HG03565 (cell line): ENCODE results near the gene ELOVL5.

ENCODE experiments used
- ATAC-seq: cut with Tn5 transposase; IDR thresholded peaks from one replicate; pipeline ENCODE4 v1.9.1; 2021; ENCODE audit warnings: mild to moderate bottlenecking, moderate library complexity; ENCODE audit not compliant: unreplicated experiment

ELOVL5 gene

DNA sequence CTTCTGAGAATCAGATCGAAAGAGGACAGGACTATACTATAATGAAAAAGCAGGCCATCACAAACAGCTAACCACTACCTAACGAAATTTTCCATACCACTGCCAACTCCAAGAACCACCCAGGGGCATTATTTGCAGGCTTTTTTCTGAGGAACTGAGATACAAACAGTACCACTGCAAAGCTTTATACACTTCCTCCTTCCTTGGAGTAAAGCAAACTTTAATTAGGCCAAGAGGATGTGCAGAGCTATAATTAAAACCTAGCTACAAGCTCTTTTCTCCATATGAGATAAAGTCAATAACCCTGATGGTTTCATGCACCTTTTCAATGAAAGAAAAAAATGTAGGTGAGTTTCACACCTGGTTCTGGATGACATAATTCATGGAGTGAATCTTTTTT, 68.5 kb downstream of the ELOVL5 start:
- no peak for ATAC-seq

DNA sequence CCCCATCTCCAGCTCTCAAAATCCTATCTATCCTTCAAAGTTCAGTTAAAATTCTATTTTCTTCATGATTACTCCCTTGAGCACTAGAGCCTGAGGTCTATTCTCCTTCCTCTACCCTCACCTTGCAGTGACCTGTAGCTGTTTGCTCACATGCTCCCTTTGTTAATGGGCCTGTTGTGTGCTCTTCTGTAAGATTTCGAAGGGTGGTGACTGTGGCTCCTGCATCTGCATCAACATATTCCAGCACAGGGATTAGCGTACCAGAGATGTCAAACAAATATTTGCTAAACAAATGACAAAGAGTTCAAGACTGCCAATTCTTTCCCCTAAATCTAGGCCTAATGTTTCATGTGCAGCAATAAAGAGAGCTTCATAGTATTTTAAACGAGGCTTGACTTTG, 69.5 kb downstream of the ELOVL5 start:
- ATAC-seq: no peak

DNA sequence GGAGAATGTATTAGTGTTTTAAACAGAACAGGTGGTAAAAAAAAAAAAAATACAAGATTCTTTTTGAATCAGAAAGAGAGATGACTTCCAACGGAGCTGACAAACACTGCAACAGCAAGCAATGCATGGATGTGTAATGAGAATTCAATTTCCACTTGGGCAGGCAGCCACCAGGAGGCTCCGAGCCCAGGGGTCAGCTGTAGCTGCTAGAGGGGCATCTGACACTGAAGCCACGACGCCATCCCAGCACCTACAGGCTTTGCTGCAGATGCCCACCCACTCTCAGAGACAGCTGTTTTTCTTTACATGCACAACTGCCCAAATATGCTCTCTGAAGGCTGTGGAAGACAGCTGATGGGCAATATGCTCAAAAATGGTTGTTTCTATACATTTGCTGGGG, 75.4 kb downstream of the ELOVL5 start:
- ATAC-seq: no peak

DNA sequence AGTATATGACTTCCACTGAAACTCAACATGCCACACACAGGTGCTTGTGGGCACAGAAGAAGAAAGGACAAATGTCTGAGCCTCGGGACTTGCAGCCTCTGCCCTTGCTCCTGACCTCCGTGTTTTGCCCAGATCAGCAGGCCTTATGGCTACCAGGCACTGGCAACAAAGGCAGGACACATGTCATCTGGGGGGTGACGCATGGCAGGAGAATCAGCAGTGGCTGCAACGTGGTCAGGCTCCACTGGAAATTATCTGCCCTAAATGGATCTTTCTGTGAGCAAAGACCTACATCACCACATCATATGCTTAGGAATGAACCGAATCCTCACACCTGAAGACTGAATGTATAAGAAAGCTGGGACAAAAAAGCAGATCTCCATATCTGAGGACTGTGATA, 78.9 kb downstream of the ELOVL5 start:
- ATAC-seq: no peak

DNA sequence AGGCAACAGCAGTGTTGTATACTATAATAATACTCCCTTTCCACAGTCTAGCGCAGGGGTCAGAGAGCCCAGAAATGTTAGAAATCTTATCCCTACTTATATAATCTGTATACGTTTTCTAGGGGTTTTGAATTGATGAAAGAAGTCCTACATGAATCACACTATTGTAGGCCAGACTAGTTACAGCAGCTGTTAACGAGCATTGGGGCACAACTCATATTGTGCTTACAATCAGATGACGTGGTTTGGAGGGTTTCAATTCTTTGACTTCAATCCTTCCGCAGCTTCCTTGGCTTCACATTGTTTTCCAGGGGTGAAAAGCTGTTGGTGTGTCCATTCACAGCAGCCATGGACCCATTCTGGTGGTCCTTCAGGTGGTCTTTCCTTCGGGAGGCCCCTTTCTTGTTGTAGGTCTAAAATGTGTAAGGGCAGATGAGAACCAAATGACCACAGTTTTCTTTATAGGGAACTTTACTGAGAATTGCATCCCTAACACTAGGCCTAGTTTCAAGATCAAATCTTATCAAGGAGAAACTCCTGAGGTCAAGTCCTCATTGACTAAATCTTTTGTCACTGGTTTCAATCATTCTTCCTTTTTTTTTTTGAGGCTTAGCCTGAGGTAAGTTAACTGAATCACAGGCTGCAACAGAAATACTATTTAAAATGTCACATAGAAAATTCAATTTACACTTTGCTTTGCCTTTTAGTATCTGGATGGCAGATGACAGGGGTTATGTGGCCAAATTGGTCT, 79.7 kb downstream of the ELOVL5 start:
- no peak for ATAC-seq

DNA sequence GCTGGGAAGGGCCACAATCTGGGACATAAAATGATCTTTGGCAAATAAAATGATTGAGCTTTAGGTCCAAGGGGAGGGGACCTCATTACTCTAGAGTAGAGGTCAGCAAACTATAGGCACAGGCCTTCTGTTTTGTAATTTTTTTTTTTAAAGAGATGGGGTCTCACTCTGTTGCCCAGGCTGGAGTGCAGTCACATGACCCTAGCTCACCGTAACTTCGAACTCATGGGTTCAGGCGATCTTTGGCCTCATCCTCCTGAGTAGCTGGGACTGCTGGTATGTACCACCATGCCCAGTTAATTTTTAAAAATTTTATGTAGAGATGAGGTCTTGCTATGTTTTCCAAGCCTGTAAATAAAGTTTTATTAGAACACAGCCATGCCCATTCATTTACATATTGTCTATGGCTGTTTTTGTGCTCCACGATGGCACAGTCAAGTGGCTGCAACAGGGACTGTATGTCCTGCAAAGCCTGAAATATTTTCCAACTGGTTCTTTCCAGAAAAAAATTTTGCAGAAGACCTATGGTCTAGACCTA, 82.1 kb downstream of the ELOVL5 start:
- ATAC-seq: no peak

DNA sequence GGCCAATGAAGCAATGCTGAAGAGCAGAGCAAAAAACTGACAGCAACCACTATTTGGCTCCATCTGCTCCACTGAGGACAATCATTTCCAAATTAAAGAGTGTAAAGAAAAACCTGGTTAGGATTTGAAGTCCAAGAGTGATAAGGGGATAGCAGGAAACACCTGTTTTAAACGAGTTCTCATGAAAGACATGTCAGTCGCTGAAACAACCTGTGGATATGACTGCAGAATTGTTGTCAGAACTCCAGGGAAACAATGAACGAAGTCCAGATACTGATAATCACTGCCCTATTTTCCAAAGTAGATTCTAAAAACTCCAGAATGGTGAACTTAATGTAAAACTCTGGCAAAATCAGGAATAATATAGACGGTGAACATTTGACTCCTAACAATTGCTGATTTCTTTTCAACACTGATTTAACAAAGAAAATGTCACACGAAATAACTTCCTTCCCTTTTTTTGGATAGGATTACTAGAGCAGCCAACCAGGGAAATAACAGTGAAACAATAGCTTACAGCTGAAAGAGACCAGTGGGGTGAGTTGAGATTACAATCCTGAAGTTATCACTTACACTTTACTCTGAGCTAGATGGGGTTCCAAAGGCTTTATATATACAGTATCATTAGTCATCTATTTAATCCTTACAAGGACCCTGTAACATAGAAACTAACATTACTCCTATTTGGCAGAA, 83.7 kb downstream of the ELOVL5 start:
- no peak for ATAC-seq

DNA sequence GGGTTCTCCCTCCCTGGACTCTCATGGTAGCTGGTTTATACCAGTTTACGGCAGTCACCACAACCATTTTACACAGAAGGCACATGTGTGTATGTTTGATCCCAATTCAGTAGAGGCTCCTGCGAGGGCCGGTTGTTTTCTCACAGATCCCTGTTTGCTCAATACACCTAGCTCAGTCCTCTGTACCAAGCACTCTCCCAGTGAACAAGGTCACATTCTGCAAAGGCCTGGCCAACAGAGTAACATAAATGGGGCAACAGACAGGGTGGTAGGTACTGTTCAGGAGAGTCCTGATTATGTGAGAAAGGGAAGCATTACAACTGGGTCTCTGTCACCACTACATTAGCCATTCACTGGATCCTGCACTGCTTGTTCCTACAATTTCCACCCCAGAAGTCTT, 84.4 kb downstream of the ELOVL5 start:
- ATAC-seq: no peak

DNA sequence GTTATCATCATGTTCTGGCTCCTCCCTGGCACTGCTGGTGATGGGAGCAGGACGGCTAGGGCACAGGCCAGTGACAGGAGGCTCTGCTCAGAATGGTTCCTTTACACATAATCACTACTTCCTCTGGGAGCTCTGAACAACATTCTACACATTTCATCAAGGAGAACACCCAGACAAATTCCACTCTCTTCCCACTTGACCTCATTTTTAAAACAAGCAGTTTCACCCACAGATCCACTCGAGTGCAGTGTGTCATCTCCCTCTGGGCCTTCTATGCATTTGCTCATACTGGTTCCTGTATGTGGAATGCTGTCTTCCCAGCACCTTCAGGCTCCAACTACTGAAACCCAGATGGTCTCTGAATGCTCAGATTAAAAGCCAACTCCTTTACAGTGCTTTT, 84.8 kb downstream of the ELOVL5 start:
- ATAC-seq: no peak

DNA sequence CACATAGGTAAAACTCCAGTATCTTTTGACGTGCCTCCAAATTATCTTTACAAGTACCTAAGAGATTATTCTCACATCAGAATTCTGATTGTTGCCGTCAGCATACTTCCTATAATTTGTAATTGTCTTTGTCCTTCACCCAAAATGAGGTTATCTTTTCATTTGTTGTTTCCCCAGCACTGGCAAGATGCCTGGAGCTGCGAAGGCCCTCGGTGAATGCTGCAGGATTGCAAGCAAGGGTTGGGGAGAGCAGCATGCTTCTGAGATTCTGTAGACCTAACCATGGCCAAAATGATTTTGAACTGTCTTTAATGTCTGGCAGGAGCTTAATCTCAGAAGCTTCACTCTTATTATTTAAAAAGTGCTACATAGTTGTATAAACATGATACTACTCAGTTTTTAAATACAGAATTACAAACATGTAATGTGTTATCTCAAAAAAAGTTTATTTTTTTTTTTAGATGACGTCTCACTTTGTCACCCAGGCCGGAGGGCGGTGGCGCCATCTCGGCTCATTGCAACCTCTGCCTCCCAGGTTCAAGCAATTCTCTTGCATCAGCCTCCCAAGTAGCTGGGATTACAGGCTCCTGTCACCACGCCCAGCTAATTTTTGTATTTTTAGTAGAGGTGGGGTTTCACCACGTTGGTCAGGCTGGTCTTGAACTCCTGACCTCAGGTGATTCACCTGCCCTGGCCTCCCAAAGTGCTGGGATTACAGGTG, 88.7 kb downstream of the ELOVL5 start:
- no peak for ATAC-seq

DNA sequence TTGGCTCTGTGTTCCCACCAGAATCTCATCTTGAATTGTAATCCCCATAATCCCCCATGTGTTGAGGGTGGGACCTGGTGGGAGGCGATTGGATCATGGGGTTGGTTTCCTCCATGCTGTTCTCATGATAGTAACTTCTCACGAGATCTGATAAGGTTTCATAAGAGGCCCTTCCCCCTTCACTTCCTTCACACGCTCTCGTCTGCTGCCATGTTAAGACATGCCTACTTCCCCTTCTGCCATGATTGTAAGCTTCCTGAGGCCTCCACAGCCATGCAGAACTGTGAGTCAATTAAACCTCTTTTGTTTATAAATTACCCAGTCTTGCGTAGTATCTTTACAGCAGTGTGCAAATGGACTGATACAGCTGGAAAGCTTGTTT, 90.0 kb downstream of the ELOVL5 start:
- ATAC-seq: no peak

DNA sequence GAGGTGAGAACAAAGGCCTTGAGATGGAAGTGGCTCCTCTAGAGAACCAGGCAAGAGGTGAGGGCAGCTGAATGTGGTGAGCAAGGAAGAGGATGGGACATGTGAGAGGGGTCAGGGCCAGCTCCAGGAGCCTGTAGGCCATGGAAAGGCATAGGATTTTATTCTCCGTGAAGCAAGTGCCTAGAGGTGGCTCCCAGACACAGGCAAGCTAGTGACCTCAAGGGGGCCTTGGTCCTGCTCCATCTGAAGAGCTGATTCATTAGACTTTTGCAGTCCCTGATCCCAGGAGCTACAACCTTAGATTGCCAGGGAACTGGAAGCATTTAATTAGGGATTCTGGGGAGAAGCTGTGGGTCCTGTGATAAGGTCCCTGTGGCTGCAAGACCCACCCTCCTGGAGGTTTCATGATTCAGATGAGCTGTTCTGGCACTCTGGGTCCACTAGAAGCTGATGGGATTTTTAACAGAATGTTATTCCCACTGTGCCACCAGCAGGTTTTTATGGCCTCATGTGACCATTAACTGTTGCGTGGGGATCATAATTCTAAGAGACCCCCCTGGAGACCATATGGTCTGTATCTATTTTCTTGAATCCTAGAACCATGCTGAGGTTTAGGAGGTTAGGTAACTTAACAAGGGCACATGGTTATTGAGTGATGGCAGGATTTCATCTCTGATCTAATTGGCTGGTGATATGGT, 90.5 kb downstream of the ELOVL5 start:
- no peak for ATAC-seq

DNA sequence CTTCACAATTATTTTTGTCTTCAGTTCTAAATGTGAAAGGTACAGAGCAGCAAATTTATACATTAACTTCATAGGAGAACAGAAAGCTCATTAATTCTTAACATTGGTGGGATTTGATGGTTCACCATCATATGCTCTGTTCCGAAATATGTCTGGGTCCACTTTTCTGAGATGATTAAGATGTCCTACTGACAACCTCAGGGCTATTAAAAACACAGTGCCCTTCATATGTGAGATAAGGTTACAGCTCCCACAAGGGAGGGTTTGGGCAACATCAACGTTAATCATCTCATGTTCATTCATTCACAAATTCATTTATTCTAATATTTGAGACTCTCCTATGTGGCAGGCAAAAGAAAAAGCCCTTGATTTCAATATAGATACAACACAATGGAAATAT, 91.2 kb downstream of the ELOVL5 start:
- ATAC-seq: no peak

DNA sequence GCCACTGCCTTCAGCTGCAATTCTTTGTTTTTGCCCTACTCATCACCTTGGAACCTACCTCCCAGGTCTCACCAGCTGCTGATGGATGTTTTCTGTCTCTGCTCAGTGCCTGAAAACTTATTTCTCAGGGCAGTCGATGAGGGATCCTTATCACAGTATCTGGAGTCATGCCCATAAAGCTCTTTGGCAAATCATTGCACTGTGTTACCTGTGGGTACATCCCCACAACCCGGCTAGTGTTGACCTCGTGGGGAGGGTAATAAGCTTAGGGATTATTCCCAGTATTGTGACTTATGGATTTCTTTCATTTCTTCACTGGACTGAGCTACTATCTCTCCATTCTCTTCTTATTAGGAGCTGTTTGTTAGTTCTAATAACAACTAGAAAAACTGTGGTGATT, 91.7 kb downstream of the ELOVL5 start:
- ATAC-seq: no peak

DNA sequence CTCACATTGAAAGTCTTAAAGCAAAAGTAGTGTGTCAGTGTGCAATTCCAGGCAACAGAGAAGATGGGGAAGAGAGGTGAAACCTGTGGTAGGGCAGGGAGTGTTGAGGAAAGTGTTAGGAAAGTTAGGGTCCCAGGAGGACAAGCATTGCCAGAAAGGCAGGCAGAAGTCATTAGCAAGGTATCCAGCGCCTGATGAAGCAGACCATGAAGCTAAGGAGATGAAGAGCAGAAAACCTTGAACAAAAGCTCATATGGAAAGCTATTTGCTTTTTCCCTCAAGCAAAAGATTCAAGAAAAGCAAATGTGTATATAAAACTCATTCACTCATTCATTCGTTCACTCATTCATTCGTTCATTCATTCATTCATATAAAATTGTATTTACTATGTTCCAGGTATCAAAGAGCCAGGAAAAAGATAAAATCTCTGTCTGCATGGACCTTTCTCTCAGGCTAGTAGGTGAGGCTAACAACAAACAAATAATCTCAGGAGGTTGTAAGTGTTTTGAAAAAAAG, 96.5 kb downstream of the ELOVL5 start:
- no peak for ATAC-seq

DNA sequence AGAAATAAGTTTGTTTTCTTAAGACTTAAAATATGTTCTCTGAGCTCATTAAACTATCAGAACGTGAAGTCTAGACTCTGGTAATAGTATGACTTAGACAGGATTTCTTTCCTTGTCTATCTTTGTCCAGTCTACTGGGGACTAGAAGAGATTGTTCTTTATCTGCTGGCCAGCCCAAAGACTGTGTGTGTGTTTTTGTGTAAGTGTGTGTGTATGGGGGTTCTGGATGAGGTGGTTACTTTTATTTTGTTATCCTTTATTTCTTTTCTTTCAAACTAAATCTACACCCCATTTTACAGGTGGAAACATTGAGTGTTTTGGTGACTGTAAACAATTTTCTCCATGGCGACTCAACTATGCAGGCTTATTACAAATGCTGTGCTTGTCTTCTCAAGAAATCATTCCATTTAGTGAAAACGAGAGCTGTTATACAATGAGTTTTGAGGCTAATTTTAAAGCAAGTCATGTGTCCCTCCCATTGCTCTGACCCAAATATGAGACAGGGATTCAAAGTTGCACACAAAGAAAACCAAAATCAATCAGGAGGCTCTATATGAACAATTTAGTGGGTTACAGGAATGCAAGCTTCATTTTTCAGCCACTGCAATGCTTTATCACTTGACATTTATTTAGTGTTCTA, 97.6 kb downstream of the ELOVL5 start:
- ATAC-seq: no peak

DNA sequence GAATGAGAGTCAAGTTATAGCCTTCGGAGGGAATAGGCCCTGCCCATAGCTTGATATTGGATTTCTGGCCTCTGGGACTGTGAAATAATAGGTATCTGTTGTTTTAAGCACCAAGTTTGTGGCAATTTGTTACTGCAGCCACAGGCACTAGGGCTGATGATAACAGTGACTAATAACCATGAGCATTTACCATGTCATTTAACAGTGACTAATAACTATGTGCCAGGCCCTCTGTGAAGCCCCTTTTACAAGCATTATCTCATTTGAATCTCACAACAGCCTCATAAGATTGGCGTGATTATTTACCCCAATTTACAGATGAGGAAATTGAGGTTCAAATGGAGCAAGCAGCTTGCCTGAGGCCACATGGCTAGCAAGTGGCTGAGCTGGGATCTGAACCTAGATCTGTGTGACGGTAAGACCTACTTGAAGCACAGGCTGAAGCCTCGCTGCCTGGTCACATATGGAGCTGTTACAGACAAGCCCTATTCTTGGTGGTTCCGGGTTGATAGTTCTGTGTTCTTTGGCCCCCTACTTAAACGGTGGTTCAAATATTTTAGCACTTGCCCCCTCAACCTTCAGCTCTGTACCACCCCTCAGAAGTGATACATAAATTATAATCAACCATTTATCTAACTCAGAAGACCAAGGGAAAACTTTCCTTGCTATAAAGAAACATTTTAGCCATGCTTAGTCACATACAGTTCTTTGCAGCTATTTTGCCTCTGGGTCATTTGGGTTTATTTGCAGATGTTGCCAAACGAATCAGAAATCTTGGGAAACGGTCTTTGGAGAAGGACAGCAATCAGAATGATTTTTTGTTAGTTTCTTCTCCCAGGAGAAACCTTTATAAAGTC, 98.3 kb downstream of the ELOVL5 start:
- no peak for ATAC-seq

DNA sequence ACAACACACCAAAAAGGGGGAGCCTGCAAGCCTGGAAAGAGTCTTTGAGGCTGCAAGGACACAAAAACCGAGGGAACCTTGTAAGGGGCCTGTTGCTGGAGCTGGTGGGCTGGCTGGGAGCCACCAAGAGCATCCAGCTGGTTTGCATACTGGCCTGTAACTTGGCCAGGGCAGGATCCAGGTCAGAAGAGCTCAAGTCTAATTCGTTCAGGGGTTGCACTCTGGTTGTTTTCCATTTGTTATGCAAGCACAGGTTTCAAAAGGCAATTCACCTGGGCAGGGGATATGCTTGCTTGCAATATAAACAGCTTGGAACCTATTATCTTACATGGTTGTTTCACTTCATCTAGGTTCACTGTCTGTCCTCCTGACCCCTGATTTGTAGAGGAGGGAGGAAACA, 101.8 kb downstream of the ELOVL5 start:
- ATAC-seq: no peak

DNA sequence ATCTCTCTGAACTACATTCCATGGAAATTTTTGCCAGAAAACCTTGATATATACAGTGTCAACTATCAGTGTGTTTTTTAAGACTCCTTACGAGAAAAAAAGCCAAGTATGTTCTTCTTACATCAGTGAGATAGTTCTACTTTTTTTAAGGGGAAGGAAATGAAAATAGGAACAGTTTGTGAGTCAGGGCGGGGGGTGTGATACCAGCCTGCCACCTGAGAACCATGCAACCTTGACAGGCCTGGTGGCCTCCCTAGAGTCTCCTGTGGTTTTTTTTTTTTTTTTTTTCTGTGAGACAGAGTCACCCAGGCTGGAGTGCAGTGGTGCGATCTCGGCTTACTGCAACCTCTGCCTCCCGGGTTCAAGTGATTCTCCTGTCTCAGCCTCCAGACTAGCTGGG, 103.8 kb downstream of the ELOVL5 start:
- peak; percentile 66 for ATAC-seq
